DOHH2 (cell line): ENCODE measurements around the gene TMEM214.
A peak's percentile ranks its signal among the peaks of the same experiment; 100 is the strongest.

Source experiments
- H3F3A ChIP-seq: fragments of 200-600 bp; sonication (generic), shearing (Covaris generic); 2 replicates; pipeline ENCODE4 v1.6.0; 2016; ENCODE audit warnings: antibody characterized with exemption, mild to moderate bottlenecking; ENCODE audit not compliant: control insufficient read depth, insufficient read depth
- H3K27ac ChIP-seq: fragments of 200-600 bp; sonication (generic); 2 replicates; pipeline ENCODE4 v1.5.1; 2014; ENCODE audit warnings: low read depth, mild to moderate bottlenecking, low read length, moderate library complexity
- H3K27me3 ChIP-seq: fragments of 200-600 bp; sonication (generic); 2 replicates; pipeline ENCODE4 v1.6.1; 2014; ENCODE audit warnings: mild to moderate bottlenecking, low read length, mixed read lengths; ENCODE audit not compliant: control insufficient read depth
- H3K36me3 ChIP-seq: fragments of 200-600 bp; sonication (generic); 2 replicates; pipeline ENCODE4 v1.6.1; 2014; ENCODE audit warnings: mild to moderate bottlenecking, low read length, moderate library complexity, mixed read lengths; ENCODE audit not compliant: control insufficient read depth
- H3K4me1 ChIP-seq: fragments of 200-600 bp; sonication (generic); 2 replicates; pipeline ENCODE4 v1.6.1; 2014; ENCODE audit warnings: mild to moderate bottlenecking, low read length, mixed read lengths; ENCODE audit not compliant: control insufficient read depth
- H3K4me2 ChIP-seq: fragments of 200-600 bp; sonication (generic); 2 replicates; pipeline ENCODE4 v1.6.0; 2014; ENCODE audit warnings: mild to moderate bottlenecking, low read length, moderate library complexity
- H3K4me3 ChIP-seq: fragments of 200-600 bp; sonication (generic); 2 replicates; pipeline ENCODE4 v1.5.1; 2014; ENCODE audit warnings: mild to moderate bottlenecking, low read length, mixed read lengths
- H3K79me2 ChIP-seq: fragments of 200-600 bp; sonication (generic); 2 replicates; pipeline ENCODE4 v1.6.1; 2014; ENCODE audit warnings: mild to moderate bottlenecking, low read length, mixed read lengths; ENCODE audit not compliant: control insufficient read depth
- H3K9me2 ChIP-seq: fragments of 200-600 bp; sonication (generic); replicated peaks from 2 replicates; pipeline ENCODE4 v1.6.1; 2014; ENCODE audit warnings: mild to moderate bottlenecking, low read length, mixed read lengths; ENCODE audit not compliant: control insufficient read depth
- H3K9me3 ChIP-seq: fragments of 200-600 bp; sonication (generic); 2 replicates; pipeline ENCODE4 v1.6.1; 2014; ENCODE audit warnings: antibody characterized with exemption, low read length, mixed read lengths; ENCODE audit not compliant: control insufficient read depth, insufficient read depth
- H4K20me1 ChIP-seq: fragments of 200-600 bp; sonication (generic); 2 replicates; pipeline ENCODE4 v1.6.0; 2014; ENCODE audit warnings: low read depth, mild to moderate bottlenecking, antibody characterized with exemption, low read length, moderate library complexity; ENCODE audit not compliant: control insufficient read depth, insufficient read depth
- EZH2phosphoT487 ChIP-seq: fragments of 200-600 bp; sonication (generic); IDR thresholded peaks from 2 replicates; pipeline ENCODE4 v1.6.1; 2017; ENCODE audit warnings: borderline replicate concordance, mild to moderate bottlenecking, antibody characterized with exemption, low read length, moderate library complexity, mixed read lengths
- TF ChIP-seq, protein P1 (sequence below): fragments of 200-600 bp; sonication (generic); IDR thresholded peaks from one replicate; pipeline ENCODE4 v1.5.1; 2014; ENCODE audit warnings: antibody characterized with exemption, mild to moderate bottlenecking, low read depth, low read length; ENCODE audit not compliant: poor library complexity, severe bottlenecking

Gene TMEM214

GRCh38 chr2:27032495-27033252, at the start of gene TMEM214:
Gene TMEM214 (plus strand): TSS chr2:27032965. CDS start chr2:27033016, 51 bp downstream.
- Histone ChIP-seq H3K27ac (no peak within 1 kb of the TSS), H4K20me1 (0 out of 2 replicates have a peak, but pooled peaks cover 5% of the 10 kb centered on the region), H3K9me3 (no peaks in the 10 kb centered on the region), H3K27me3 (no peaks in the 10 kb centered on the region), H3K9me2 (no peaks in the 10 kb centered on the region), H3F3A (no peaks in the 10 kb centered on the region), H3K36me3 (peaks cover 35% of the 10 kb centered on the region), H3K4me2 (peak within 1 kb of the TSS; percentile 89), H3K4me3 (peak within 1 kb of the TSS; percentile 84), H3K79me2 (peaks cover 37% of the 10 kb centered on the region), H3K4me1 (peaks cover 17% of the 10 kb centered on the region)
- TF ChIP-seq, protein P1, sequence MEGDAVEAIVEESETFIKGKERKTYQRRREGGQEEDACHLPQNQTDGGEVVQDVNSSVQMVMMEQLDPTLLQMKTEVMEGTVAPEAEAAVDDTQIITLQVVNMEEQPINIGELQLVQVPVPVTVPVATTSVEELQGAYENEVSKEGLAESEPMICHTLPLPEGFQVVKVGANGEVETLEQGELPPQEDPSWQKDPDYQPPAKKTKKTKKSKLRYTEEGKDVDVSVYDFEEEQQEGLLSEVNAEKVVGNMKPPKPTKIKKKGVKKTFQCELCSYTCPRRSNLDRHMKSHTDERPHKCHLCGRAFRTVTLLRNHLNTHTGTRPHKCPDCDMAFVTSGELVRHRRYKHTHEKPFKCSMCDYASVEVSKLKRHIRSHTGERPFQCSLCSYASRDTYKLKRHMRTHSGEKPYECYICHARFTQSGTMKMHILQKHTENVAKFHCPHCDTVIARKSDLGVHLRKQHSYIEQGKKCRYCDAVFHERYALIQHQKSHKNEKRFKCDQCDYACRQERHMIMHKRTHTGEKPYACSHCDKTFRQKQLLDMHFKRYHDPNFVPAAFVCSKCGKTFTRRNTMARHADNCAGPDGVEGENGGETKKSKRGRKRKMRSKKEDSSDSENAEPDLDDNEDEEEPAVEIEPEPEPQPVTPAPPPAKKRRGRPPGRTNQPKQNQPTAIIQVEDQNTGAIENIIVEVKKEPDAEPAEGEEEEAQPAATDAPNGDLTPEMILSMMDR: no peak
- no peak for TF ChIP-seq EZH2phosphoT487

DNA sequence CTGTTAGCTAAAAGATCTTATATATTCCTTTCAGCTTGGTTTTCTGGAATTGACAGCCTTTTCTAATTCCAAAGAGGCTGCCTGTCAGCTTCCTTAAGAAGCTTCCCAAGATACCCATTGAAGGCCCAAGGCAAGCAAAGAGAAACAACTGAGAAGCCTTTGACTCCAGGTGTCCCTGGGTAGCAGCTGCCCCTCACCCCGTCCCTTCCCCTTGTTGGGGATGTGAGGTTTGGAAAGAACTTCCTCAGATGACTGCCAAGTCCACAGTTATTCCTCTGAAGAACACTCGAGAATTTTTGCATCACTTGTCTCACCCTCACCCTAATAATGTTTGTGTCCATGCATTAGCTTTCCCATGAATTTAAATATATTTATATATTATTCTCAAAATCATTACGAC, 49.0 kb upstream of the TMEM214 start:
- H3K4me2 ChIP-seq: no peak overlapping the region
- no peaks in the 10 kb centered on the region for H3K4me1 ChIP-seq
- no peaks in the 10 kb centered on the region for H3F3A ChIP-seq
- no peak overlapping the region for H3K27ac ChIP-seq
- no peaks in the 10 kb centered on the region for H4K20me1 ChIP-seq
- no peak overlapping the region for H3K4me3 ChIP-seq
- no peaks in the 10 kb centered on the region for H3K9me2 ChIP-seq
- H3K27me3 ChIP-seq: peaks cover 41% of the 10 kb centered on the region
- no peak for TF ChIP-seq EZH2phosphoT487
- TF ChIP-seq, protein P1: no peak
- H3K9me3 ChIP-seq: no peaks in the 10 kb centered on the region
- H3K36me3 ChIP-seq: no peaks in the 10 kb centered on the region
- no peaks in the 10 kb centered on the region for H3K79me2 ChIP-seq

DNA sequence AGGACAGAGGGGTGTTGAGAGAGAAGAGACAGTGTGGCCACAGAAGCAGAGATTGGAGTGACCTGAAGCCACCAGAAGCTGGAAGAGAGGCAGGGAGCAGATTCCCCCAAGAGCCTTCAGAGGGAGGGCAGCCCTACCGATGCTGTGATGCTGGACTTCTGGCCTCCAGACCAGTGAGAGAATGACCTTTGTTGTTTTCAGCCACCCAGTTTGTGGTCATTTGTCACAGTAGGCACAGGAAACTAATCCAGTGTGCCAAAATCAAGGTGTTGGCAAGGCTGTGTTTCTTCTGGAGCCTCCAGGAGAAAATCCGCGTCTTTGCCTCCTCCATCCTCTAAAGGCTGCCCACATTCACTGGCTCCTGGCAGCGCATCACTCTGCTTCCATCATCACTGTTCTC, 47.0 kb upstream of the TMEM214 start:
- no peak for TF ChIP-seq EZH2phosphoT487
- TF ChIP-seq, protein P1: no peak
- H3K36me3 ChIP-seq: no peaks in the 10 kb centered on the region
- H3K9me3 ChIP-seq: no peaks in the 10 kb centered on the region
- no peak overlapping the region for H3K4me2 ChIP-seq
- no peaks in the 10 kb centered on the region for H3K9me2 ChIP-seq
- H3K4me3 ChIP-seq: no peak overlapping the region
- H3F3A ChIP-seq: no peaks in the 10 kb centered on the region
- no peaks in the 10 kb centered on the region for H4K20me1 ChIP-seq
- peaks cover 43% of the 10 kb centered on the region for H3K27me3 ChIP-seq
- H3K27ac ChIP-seq: no peak overlapping the region
- no peaks in the 10 kb centered on the region for H3K79me2 ChIP-seq
- H3K4me1 ChIP-seq: no peaks in the 10 kb centered on the region
